Bronchial epithelial cell (primary cell): ENCODE data around the gene USP15. TPM values are rescaled to one million over a fixed set of nuclear protein-coding genes. Genes with fewer than 3 reads are reported as not detected.

Experiments used
- DNase-seq: peaks from one replicate; pipeline ENCODE4 v3.0.0-alpha.2; 2010; ENCODE audit warnings: low read depth
- FAIRE-seq: peaks from 2 replicates; lab custom pipeline; 2011; peaks lifted over from hg19 to GRCh38; lab: Jason Lieb, UNC
- H3K27me3 ChIP-seq: 2 replicates; pipeline ENCODE4 v1.5.1; 2011; ENCODE audit warnings: low read length; ENCODE audit not compliant: control insufficient read depth, insufficient read depth
- H3K36me3 ChIP-seq: 2 replicates; pipeline ENCODE4 v1.5.1; 2011; ENCODE audit warnings: low read length; ENCODE audit not compliant: control insufficient read depth, insufficient read depth
- H3K4me3 ChIP-seq: 2 replicates; pipeline ENCODE4 v1.5.1; 2011; ENCODE audit warnings: mild to moderate bottlenecking, low read depth, low read length, control low read depth
- total RNA-seq: library from RNA; depleted of rRNA; stranded (reverse); fragments of >200 nt; gene quantifications from 2 replicates; pipeline ENCODE4 v1.2.1, GENCODE V29; 2014
- TF ChIP-seq, protein P1 (sequence below): IDR thresholded peaks from 2 replicates; pipeline ENCODE4 v1.5.1; 2011; ENCODE audit warnings: mild to moderate bottlenecking, moderate library complexity, low read length, control low read depth, inconsistent platforms; ENCODE audit not compliant: insufficient read depth, severe bottlenecking

Gene USP15
- total RNA-seq, 1 donor from 2014 or later: 56.3 TPM

DNA sequence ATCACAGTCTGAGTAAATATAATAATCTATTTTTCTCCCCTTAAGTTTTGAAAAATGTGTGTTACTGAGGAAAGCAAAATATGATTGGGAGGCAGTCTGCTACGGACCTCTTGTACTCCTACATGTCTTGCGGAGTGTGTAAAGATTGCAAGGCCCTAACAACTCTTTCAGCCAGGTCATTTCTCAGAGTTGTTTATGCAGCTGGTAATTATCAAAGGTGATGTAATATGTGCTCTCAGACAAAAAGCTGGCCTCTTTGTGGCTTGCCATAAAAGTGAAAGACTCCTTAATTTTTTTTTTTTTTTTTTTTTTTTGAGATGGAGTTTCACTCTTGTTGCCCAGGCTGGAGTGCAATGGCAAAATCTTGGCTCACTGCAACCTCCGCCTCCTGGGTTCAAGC lies 165.9 kb downstream of the USP15 start:
- TF ChIP-seq, protein P1, sequence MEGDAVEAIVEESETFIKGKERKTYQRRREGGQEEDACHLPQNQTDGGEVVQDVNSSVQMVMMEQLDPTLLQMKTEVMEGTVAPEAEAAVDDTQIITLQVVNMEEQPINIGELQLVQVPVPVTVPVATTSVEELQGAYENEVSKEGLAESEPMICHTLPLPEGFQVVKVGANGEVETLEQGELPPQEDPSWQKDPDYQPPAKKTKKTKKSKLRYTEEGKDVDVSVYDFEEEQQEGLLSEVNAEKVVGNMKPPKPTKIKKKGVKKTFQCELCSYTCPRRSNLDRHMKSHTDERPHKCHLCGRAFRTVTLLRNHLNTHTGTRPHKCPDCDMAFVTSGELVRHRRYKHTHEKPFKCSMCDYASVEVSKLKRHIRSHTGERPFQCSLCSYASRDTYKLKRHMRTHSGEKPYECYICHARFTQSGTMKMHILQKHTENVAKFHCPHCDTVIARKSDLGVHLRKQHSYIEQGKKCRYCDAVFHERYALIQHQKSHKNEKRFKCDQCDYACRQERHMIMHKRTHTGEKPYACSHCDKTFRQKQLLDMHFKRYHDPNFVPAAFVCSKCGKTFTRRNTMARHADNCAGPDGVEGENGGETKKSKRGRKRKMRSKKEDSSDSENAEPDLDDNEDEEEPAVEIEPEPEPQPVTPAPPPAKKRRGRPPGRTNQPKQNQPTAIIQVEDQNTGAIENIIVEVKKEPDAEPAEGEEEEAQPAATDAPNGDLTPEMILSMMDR: no peak
- no peaks in the 10 kb centered on the region for H3K36me3 ChIP-seq
- DNase-seq (no peak), FAIRE-seq (no peak)
- H3K27me3 ChIP-seq: peaks cover 1% of the 10 kb centered on the region
- no peak overlapping the region for H3K4me3 ChIP-seq

DNA sequence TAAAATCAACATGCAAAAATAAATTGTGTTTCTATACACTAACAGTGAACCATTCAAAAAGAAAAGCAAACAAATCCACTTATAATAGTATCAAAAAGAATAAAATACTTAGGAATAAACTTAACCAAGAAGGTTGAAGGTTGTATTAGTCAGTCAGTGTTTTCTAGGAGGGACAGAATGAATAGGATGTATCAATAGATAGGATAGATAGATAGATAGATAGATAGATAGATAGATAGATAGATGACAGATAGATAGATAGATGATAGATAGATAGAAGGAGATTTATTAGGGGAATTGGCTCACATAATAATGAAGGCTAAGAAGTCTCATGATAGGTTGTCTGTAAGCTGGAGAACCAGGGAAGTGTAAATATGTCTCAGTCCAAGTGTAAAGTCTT lies 169.3 kb downstream of the USP15 start:
- no peaks in the 10 kb centered on the region for H3K36me3 ChIP-seq
- TF ChIP-seq, protein P1: no peak
- FAIRE-seq: no peak

DNA sequence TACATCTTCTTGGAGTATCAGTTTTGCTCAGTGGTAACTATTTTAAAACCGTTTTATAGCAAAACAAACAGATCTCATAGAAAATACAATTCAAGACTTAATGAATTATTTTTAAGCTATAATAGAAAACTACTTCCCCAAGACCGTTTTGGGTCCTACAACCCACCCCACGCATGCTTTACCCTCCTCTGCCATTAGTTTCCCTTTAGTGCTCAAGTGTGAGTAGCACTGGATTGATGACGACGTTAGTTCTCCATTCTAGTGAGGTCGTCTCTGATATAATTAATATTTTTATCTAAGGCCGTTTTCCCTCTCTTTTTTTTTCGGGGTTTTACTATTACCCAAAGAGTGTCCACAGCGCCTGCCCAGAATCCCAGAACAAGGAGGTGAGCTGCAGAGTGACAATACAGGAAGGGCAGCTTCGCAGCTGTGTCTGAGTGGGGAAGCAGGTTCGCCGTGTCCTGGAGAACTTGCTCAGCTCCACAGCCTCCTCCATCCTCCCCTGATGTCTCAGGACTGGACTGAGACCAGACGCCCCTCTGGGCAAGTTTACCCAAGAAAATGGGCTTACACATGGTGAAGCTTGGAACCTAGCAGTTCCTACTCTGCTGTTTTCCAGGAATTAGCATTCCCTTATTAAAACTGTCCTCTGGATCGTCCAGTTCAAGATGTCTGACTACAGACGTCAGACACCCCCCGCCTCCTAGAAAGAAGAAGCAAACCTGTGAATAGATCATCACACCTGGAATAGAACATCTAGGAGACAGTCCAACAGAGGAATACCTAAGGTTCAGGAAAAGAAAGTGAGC lies 174.5 kb downstream of the USP15 start:
- FAIRE-seq: no peak
- peaks cover under 1% of the 10 kb centered on the region for H3K27me3 ChIP-seq
- H3K4me3 ChIP-seq: peak overlapping the region; percentile 27

More for the DNA sequence above, 169.3 kb downstream of the USP15 start:
- no peak for DNase-seq
- Histone ChIP-seq H3K4me3 (no peak overlapping the region), H3K27me3 (peaks cover 1% of the 10 kb centered on the region)

DNA sequence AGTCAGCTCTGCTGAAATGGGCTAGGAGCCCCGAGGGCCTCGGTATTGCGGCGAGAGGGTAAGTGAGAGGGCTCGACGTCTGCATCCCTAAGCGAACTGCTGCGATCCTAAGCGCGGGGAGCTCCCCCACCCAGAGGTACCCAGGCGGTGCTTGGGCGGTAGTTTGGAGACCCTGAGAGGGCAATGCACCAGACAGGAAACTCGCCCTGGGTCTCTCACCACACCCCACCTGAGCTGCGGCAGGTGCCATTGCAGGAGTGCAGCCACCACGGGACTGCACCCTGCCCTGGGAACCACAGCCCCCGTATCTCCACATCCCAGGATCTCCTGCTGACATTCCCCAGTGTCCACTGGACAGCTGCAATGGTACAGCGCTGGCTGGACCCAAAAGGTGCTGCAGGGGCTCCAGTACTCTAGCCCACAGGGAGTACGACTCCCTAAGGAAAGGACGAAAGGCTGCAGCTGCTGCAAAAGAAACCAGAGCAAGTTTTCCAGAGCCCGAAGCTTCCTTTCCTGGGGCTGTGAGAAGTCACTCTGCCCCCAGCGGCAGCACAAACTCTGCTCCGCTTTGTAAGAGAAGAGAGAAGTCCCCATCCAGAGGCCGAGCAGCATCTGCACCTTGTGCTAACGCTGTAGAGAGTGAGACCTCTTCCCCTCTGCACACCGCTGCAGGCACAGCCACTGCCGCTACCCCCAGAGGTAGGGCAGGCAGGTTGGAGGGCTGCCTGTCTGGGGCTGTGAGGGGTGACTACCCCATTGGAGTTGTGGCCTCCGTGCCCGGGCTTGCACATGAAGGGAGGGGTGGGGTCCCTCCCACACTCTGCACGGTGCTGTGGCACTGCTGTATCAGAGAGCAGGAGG lies 175.3 kb downstream of the USP15 start:
- Histone ChIP-seq H3K4me3 (peak overlapping the region; percentile 27), H3K36me3 (no peaks in the 10 kb centered on the region), H3K27me3 (no peaks in the 10 kb centered on the region)
- TF ChIP-seq, protein P1: peak; percentile 51
- peak; percentile 22 for DNase-seq
- no peak for FAIRE-seq

More for the DNA sequence above, 174.5 kb downstream of the USP15 start:
- TF ChIP-seq, protein P1: no peak
- peak; percentile 15 for DNase-seq
- H3K36me3 ChIP-seq: no peaks in the 10 kb centered on the region

DNA sequence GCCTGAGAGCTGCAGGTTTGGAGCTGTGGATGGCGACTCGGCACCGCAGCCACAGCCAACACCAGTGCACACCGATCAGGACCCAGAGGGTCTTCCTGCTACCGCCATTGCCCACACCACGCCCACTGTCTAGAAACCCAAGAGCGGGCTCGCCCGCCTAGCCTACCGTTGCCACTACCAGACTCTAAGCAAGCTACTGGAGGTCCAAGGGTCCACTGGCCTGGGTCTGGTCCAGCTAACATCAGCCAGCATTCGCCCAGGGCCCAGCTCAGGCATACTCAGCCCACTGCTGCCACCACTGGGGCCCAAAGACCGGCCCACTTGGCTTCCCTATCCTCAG lies 175.9 kb downstream of the USP15 start:
- no peak overlapping the region for H3K4me3 ChIP-seq
- no peaks in the 10 kb centered on the region for H3K36me3 ChIP-seq
- no peak for FAIRE-seq
- TF ChIP-seq, protein P1: no peak
- DNase-seq: no peak
- no peaks in the 10 kb centered on the region for H3K27me3 ChIP-seq
